HFF-Myc (cell line): Measurements from ENCODE around the gene NELL2.

Experiments used
- DNase-seq: peaks from one replicate; pipeline ENCODE4 v3.0.0-alpha.2; 2011; ENCODE audit warnings: low read depth; ENCODE audit errors: extremely low read depth
- H3K4me3 ChIP-seq: replicated peaks from 2 replicates; pipeline ENCODE4 v1.5.1; 2011; ENCODE audit warnings: low read depth, mild to moderate bottlenecking, control low read depth, low read length
- TF ChIP-seq, protein P1 (sequence below): IDR thresholded peaks from 2 replicates; pipeline ENCODE4 v1.5.1; 2012; ENCODE audit warnings: mild to moderate bottlenecking, low read depth, low read length, control low read depth; ENCODE audit errors: missing control alignments

The NELL2 gene

DNA sequence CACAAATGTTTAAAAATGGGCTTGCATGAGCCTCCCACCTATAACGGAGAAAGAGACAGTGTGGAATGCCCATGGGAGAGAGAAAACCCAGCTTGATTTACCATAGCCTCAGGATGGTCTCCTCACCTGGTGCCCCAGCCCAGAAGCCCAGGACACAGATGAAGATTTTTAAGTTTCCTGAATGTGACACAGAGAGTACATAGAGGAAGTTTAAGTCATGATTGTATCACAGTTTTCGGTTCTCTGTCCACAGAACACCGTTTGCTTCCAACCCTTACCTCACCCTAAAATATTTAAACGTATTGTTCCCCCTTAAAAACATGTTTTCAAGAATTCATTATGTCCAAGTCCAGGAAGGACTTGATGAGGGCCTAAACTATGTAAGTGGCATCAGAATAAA lies 56.2 kb downstream of the NELL2 start:
- DNase-seq: no peak
- no peak overlapping the region for H3K4me3 ChIP-seq
- TF ChIP-seq, protein P1, sequence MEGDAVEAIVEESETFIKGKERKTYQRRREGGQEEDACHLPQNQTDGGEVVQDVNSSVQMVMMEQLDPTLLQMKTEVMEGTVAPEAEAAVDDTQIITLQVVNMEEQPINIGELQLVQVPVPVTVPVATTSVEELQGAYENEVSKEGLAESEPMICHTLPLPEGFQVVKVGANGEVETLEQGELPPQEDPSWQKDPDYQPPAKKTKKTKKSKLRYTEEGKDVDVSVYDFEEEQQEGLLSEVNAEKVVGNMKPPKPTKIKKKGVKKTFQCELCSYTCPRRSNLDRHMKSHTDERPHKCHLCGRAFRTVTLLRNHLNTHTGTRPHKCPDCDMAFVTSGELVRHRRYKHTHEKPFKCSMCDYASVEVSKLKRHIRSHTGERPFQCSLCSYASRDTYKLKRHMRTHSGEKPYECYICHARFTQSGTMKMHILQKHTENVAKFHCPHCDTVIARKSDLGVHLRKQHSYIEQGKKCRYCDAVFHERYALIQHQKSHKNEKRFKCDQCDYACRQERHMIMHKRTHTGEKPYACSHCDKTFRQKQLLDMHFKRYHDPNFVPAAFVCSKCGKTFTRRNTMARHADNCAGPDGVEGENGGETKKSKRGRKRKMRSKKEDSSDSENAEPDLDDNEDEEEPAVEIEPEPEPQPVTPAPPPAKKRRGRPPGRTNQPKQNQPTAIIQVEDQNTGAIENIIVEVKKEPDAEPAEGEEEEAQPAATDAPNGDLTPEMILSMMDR: no peak

DNA sequence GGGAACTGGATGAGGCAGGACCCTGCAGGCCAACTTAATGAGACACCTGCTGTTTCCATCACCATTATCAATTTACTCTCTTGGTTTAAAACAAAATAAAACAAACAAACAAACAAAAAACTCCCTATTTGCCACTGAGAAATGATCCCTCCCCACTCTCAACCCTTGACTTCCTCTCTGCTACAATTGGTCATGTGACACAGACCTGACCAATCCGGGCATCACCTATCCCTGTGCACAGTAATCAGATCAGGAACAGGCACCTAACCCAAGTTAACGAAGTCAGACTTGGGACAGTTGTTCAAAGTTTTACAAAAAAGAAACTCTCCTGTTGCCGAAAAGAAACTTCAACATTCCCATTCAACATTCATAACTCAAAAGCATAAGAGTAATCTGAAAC lies 58.4 kb downstream of the NELL2 start:
- H3K4me3 ChIP-seq: no peak overlapping the region
- TF ChIP-seq, protein P1: no peak
- no peak for DNase-seq

DNA sequence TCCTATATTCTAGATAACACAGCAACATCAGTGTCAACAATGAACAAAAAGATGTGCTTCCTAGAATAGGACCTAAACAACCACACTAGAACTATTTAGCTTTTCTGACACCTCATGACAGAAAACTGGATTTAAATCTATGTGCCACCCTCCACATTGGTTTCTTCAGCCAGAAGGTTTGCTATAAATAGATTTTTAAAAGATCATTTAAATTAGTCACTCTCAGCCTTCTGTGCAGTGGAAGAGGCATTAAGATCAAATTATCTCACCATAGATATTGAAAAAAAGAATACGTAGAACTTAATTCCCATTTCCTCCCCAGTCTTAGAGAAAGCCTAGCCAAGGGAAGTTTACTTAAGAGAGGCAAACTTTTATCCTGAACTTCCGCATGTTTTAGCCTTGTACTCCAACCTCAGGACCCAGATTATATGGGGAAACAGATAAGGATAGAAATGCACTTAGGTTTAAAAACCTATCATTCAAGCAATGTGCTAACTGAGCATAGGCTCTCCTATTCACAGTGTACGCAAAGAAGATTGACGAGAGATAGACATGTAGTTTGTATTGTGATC lies 59.6 kb downstream of the NELL2 start:
- no peak for DNase-seq
- H3K4me3 ChIP-seq: no peak overlapping the region
- TF ChIP-seq, protein P1: no peak

DNA sequence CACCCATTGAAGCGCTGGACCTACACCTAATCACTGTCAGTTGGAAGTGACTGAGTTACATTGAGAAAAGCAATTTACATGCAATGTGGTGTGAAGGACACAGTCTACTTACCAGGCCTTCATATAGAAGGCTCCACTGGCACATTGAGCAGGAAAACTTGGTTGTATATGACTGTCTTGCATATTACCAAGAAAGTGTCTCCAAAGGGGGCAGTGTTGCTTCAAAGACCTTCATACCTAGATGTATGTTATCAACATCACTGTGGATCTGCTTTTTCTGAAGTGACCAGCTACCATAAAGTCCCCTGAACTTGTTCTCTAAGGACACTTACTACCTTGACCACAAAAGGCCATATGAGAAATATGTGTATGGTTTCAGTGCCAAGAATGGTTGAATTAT lies 64.1 kb downstream of the NELL2 start:
- H3K4me3 ChIP-seq: no peak overlapping the region
- TF ChIP-seq, protein P1: no peak
- peak; percentile 7 for DNase-seq

DNA sequence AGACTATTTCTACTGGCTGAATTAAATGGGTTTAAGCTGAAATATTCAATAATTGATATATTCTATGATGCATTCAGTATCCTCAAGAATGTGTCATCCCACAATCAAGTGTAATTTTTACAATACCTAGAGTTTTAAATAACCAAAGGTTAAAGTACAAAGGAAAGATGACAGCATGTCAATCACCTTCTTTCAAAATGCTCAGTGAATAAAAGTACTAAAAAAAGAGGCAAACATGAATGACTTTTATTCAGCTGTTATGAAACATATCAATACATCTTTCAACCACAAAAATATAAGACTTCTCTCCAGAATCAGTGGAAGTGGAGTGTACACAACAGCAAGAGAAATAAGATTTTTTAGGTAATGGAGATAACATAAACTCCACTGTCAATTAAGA lies 72.0 kb downstream of the NELL2 start:
- DNase-seq: no peak
- TF ChIP-seq, protein P1: no peak
- H3K4me3 ChIP-seq: no peak overlapping the region

DNA sequence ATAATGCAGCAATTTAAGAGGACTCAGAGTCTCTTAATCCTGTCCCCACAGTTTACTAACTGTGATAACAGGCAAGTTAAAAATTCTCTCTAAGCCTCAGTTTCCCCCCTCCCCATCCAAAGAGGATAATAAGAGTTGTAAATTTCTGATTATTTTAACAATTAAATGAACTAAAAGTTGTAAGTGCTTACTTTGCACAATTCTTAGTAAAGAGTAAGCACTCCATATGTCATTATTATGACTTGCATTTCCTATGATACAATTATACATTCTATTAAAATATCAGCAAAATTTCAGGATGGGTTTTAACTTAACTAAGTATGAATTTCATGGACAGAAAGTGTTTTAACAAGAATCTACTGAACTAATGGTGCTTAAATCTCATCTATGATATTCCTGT lies 80.1 kb downstream of the NELL2 start:
- DNase-seq: no peak
- H3K4me3 ChIP-seq: no peak overlapping the region
- TF ChIP-seq, protein P1: no peak

DNA sequence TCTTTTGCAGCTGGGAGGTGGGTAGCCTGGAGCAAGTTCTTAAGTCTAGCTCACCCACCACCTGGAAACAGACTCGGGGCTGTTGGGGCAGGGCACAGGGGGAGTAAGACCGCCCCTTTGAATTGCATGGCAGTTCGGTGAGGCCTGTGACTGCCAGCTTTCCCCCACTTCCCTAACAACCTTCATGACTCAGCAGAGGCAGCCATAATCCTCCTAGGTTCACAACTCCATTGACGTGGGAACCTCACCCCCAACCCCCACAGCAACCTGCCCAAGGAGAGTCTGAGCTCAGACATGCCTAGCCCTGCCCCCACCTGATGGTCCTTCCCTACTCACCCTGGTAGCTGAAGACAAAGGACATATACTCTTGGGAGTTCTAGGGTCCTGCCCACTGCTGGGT lies 87.4 kb downstream of the NELL2 start:
- no peak overlapping the region for H3K4me3 ChIP-seq
- no peak for DNase-seq
- TF ChIP-seq, protein P1: no peak
